ENCODE data around the gene ZNF155.

Gene ZNF155

GRCh38 chr19:44005973-44006372 is 22.0 kb downstream of the ZNF155 start:
- no peak for DNase-seq

DNA sequence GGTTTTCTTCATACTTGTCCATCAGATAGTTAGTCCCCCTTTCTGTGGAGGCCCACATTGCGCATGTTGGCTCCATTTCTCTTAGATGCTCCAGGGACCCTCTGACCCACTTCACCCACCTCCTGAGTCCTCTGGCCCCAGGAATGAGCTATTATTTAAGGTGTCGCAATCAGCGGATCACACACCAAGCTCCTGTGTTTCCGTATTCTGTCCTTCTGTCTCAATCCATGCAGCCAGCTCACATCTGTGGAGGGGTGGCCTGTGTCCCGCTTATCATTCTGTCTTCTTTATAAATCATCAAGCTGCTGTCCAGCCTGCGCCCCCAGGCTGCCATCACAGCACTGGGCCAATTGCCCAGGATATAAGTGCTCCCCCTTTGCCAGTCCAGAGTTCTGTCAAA is 23.5 kb downstream of the ZNF155 start:
- no peak for DNase-seq

- DNase-seq, result no peak
These were observed 26.5 kb downstream of the ZNF155 start for GRCh38 chr19:44010468-44010867.

DNA sequence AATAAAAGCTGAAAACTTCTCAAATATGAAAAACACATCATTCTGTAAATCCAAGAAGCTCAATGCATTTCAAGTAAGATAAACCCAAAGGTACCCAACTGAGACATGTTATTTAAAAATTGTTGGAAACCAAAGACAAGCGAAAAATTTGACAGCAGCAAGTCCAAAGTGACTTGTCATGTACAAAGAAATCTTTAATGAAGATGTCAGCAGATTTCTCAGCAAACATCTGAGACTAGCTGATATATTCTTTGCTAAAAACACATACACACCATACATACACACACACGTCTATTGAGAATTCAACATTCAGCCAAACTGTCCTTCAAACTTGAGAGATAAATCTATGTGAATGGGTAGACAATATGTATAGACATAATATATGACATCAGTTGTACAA is 35.5 kb downstream of the ZNF155 start:
- no peak for DNase-seq

DNA sequence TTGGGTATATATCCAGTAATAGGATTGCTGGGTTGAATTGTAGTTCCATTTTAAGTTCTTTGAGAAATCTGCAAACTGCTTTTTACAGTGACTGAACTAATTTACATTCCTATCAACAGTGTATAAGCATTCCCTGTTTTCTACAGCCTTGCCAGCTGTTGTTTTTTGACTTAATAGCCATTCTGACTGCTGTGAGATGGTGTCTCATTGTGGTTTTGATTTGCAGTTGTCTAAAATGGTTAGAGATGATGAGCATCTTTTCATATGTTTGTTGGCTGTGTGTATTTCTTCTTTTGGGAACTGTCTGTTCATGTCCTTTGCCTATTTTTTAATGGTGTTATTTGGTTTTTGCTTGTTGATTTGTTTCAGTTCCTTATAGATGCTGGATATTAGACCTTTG is 37.2 kb downstream of the ZNF155 start:
- no peak for DNase-seq

GRCh38 chr19:44024900-44025216 is 40.9 kb downstream of the ZNF155 start:
- DNase-seq, result no peak

DNA sequence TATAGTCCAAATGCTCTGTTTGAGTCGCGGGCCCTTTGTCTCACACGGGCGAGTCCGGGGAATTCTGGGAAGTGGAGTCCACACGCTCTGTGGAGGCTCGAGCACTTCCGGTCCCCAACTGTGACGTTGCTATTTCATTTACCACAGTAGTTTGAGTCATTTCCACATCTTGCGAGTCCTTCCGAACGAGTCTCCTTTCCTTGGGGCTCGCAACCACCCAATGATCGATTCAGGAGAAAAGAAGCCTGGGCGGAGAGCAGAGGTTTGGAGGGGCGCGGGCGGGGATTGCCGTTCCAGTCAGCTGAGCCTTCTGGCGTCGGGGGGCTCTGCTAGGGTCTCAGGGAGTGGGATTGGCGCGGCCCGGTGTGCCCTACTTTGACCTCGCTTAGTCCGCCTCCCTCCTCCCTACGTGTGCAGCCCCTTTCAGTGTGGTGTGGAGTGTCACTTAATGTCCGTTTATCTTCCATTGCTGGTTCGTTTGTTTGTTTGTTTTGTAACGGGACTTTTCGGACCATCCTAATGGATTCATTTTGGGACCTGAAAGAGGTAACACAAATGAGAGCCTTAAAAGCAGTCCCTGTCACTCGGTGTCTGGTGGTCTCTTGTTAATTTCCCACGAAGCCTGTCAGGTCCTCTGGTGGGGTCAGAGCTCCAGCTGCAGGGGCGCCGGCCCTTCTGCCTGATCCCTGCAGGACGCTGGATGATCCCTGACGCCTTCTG is 41.4 kb downstream of the ZNF155 start, which contains the start of gene ZNF222:
ZNF222 (plus strand) TSS at position 163 of the 720 bp plus-strand sequence; CDS start at position 221, 58 bp downstream.
- peak; percentile 73 for DNase-seq

GRCh38 chr19:44026622-44027021 is 42.6 kb downstream of the ZNF155 start:
- DNase-seq, result no peak

DNA sequence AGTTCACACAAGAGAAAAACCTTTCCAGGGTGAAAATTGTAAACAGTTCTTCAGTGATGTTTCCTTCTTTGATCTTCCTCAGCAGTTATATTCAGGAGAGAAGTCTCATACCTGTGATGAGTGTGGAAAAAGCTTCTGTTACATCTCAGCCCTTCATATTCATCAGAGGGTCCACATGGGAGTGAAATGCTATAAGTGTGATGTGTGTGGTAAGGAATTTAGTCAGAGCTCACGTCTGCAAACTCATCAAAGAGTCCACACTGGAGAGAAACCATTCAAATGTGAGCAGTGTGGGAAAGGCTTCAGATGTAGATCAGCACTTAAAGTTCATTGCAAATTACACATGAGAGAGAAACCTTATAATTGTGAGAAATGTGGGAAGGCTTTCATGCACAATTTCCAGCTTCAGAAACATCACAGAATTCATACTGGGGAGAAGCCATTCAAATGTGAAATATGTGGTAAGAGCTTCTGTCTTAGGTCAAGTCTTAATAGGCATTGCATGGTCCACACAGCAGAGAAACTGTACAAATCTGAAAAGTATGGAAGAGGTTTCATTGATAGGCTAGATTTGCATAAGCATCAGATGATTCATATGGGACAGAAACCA is 48.1 kb downstream of the ZNF155 start:
- no peak for DNase-seq

- DNase-seq, result no peak
These were observed 58.2 kb downstream of the ZNF155 start for GRCh38 chr19:44042147-44042546.
